ENCODE results near the gene SOX4.

- no peak for TF ChIP-seq POLR2A (IDR thresholded peaks at IDR 0.05)
- TF ChIP-seq CTCF (IDR thresholded peaks at IDR 0.05), result no peak
Measured at GRCh38 chr6:21613809-21614208, 20.3 kb downstream of the SOX4 start.
